Measurements from ENCODE around the gene FARSB.

DNA sequence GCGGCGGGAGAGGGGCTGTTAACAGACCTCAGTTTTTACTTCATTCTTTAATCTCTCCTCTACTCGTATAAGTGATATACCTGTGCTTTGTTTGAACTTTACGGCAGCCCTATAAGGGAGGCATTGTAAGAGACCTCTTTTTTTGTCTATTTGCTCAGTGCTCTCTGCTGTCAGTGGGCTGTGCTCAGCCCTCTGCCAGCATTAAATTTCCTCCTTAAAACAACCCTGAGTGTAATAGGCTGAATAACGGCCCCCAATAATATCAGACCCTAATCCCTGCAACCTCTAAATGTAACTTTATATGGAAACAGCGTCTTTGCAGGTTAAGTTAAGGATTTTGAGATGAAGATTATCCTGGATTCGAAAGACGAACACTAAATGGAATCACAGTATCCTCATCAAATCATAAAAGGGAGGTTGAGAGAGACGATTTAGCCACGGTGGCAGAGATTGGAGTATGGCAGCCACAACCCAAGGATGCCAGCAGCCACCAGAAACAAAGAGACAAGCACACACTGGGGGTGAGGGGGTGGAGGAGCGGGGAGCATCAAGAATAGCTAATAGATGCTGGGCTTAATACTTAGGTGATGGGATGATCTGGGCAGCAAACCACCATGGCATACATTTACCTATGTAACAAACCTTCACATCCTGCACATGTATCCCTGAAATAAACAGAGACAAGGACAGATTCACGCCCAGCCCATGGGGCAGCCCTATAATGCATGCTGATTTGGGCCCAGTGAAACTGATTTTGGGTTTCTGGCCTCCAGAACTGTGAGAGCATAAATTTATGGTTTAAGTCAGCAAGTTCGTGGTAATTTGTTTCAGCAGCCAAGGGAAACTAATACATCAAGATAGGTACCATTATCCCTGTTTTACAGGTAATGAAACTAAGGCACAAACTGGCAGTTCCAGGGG is 894 bp upstream of the FARSB start:
- TF ChIP-seq, protein P1, sequence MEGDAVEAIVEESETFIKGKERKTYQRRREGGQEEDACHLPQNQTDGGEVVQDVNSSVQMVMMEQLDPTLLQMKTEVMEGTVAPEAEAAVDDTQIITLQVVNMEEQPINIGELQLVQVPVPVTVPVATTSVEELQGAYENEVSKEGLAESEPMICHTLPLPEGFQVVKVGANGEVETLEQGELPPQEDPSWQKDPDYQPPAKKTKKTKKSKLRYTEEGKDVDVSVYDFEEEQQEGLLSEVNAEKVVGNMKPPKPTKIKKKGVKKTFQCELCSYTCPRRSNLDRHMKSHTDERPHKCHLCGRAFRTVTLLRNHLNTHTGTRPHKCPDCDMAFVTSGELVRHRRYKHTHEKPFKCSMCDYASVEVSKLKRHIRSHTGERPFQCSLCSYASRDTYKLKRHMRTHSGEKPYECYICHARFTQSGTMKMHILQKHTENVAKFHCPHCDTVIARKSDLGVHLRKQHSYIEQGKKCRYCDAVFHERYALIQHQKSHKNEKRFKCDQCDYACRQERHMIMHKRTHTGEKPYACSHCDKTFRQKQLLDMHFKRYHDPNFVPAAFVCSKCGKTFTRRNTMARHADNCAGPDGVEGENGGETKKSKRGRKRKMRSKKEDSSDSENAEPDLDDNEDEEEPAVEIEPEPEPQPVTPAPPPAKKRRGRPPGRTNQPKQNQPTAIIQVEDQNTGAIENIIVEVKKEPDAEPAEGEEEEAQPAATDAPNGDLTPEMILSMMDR (IDR thresholded peaks at IDR 0.05; ENCODE audit: low read depth, low read length): no peak
- TF ChIP-seq, protein P2, sequence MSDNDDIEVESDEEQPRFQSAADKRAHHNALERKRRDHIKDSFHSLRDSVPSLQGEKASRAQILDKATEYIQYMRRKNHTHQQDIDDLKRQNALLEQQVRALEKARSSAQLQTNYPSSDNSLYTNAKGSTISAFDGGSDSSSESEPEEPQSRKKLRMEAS (IDR thresholded peaks at IDR 0.05; ENCODE audit: low read depth, low read length): no peak
- no peak for TF ChIP-seq MYC (IDR thresholded peaks at IDR 0.05; ENCODE audit: low read depth, low read length)
